Measurements from ENCODE around the gene CHI3L1. TPM values are rescaled to one million over a fixed set of nuclear protein-coding genes. Genes with fewer than 3 reads are reported as not detected.

The CHI3L1 gene
- total RNA-seq, 1 donor from 2014 or later = 0.20 TPM

DNA sequence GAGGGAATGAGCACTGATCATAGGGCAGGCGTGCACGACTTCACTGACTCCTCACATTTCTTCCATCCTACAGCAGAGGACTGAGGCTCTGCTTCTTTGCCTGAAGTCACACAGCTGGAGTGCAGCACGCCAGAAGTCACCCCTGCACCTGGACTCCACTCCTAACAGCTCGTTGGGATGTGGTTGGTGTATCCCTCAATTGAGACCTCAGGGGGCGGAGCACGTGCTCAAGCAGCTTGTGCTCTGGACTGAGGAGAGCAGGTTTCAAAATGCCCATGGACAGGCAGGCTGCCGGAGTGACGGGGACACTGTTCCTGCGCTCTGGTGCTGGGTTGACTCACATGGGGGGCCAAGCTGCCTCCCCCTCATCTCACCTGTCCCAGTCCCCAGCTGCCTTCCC is 29.1 kb upstream of the CHI3L1 start:
- DNase-seq (ENCODE audit: low read depth) (no peak), FAIRE-seq (no peak)
- no peaks in the 10 kb centered on the region for H4K20me1 ChIP-seq (ENCODE audit: insufficient read depth, low read length)
- H3K27me3 ChIP-seq (ENCODE audit: insufficient read depth, low read length) = peaks cover 24% of the 10 kb centered on the region
- H3K4me3 ChIP-seq (ENCODE audit: insufficient read depth, low read depth, low read length) = no peak overlapping the region
- H3K36me3 ChIP-seq (ENCODE audit: insufficient read depth, low read length) = no peaks in the 10 kb centered on the region
- peaks cover 2% of the 10 kb centered on the region for H3K4me1 Mint-ChIP-seq (ENCODE audit: low read depth, unreplicated experiment)
- no peaks in the 10 kb centered on the region for H3K36me3 Mint-ChIP-seq (ENCODE audit: low read depth, unreplicated experiment)
- H3K27me3 Mint-ChIP-seq (ENCODE audit: low read depth, unreplicated experiment) = peaks cover 79% of the 10 kb centered on the region
- no peak overlapping the region for H3K9ac ChIP-seq (ENCODE audit: low read length)
- H3K27ac Mint-ChIP-seq (ENCODE audit: unreplicated experiment) = no peak overlapping the region
- H3K4me3 Mint-ChIP-seq (ENCODE audit: unreplicated experiment) = no peak overlapping the region
- no peaks in the 10 kb centered on the region for H3K4me1 ChIP-seq (ENCODE audit: insufficient read depth, low read length)
- H3K27ac ChIP-seq (ENCODE audit: low read depth, low read length) = no peak overlapping the region
- no peaks in the 10 kb centered on the region for H3K79me2 ChIP-seq (ENCODE audit: insufficient read depth, low read length)
- no peak for TF ChIP-seq EZH2 (IDR thresholded peaks at IDR 0.05; ENCODE audit: insufficient read depth, low read length)
- TF ChIP-seq, protein P1, sequence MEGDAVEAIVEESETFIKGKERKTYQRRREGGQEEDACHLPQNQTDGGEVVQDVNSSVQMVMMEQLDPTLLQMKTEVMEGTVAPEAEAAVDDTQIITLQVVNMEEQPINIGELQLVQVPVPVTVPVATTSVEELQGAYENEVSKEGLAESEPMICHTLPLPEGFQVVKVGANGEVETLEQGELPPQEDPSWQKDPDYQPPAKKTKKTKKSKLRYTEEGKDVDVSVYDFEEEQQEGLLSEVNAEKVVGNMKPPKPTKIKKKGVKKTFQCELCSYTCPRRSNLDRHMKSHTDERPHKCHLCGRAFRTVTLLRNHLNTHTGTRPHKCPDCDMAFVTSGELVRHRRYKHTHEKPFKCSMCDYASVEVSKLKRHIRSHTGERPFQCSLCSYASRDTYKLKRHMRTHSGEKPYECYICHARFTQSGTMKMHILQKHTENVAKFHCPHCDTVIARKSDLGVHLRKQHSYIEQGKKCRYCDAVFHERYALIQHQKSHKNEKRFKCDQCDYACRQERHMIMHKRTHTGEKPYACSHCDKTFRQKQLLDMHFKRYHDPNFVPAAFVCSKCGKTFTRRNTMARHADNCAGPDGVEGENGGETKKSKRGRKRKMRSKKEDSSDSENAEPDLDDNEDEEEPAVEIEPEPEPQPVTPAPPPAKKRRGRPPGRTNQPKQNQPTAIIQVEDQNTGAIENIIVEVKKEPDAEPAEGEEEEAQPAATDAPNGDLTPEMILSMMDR (IDR thresholded peaks at IDR 0.05; ENCODE audit: insufficient read depth, low read depth, low read length) = no peak
- no peaks in the 10 kb centered on the region for H3K9me3 ChIP-seq (ENCODE audit: insufficient read depth, low read depth, low read length)
- no peaks in the 10 kb centered on the region for H3K9me3 Mint-ChIP-seq (ENCODE audit: unreplicated experiment)
- no peak overlapping the region for H3K4me2 ChIP-seq (ENCODE audit: low read length)
- no peak overlapping the region for H2AFZ ChIP-seq (ENCODE audit: low read depth, low read length)

GRCh38 chr1:203214871-203215270 is 28.4 kb upstream of the CHI3L1 start:
- Histone ChIP-seq H3K79me2 (ENCODE audit: insufficient read depth, low read length) (no peaks in the 10 kb centered on the region), H2AFZ (ENCODE audit: low read depth, low read length) (no peak overlapping the region), H3K27ac (ENCODE audit: low read depth, low read length) (no peak overlapping the region), H4K20me1 (ENCODE audit: insufficient read depth, low read length) (no peaks in the 10 kb centered on the region), H3K9me3 (ENCODE audit: insufficient read depth, low read depth, low read length) (no peaks in the 10 kb centered on the region), H3K27me3 (ENCODE audit: insufficient read depth, low read length) (peaks cover 19% of the 10 kb centered on the region), H3K4me2 (ENCODE audit: low read length) (no peak overlapping the region), H3K4me1 (ENCODE audit: insufficient read depth, low read length) (no peaks in the 10 kb centered on the region), H3K36me3 (ENCODE audit: insufficient read depth, low read length) (no peaks in the 10 kb centered on the region), H3K9ac (ENCODE audit: low read length) (no peak overlapping the region), H3K4me3 (ENCODE audit: insufficient read depth, low read depth, low read length) (no peak overlapping the region)
- Mint-ChIP-seq H3K4me1 (ENCODE audit: low read depth, unreplicated experiment) (peaks cover 2% of the 10 kb centered on the region), H3K27ac (ENCODE audit: unreplicated experiment) (no peak overlapping the region), H3K36me3 (ENCODE audit: low read depth, unreplicated experiment) (no peaks in the 10 kb centered on the region), H3K27me3 (ENCODE audit: low read depth, unreplicated experiment) (peaks cover 75% of the 10 kb centered on the region), H3K4me3 (ENCODE audit: unreplicated experiment) (no peak overlapping the region), H3K9me3 (ENCODE audit: unreplicated experiment) (no peaks in the 10 kb centered on the region)
- TF ChIP-seq EZH2 (IDR thresholded peaks at IDR 0.05; ENCODE audit: insufficient read depth, low read length) = no peak
- TF ChIP-seq, protein P1 (IDR thresholded peaks at IDR 0.05; ENCODE audit: insufficient read depth, low read depth, low read length) = no peak
- no peak for FAIRE-seq
- no peak for DNase-seq (ENCODE audit: low read depth)

- Histone ChIP-seq H2AFZ (ENCODE audit: low read depth, low read length) (no peak overlapping the region), H3K9ac (ENCODE audit: low read length) (no peak overlapping the region), H3K9me3 (ENCODE audit: insufficient read depth, low read depth, low read length) (no peaks in the 10 kb centered on the region), H3K4me3 (ENCODE audit: insufficient read depth, low read depth, low read length) (no peak overlapping the region), H3K4me1 (ENCODE audit: insufficient read depth, low read length) (no peaks in the 10 kb centered on the region), H3K27me3 (ENCODE audit: insufficient read depth, low read length) (peaks cover 15% of the 10 kb centered on the region), H3K36me3 (ENCODE audit: insufficient read depth, low read length) (no peaks in the 10 kb centered on the region), H3K79me2 (ENCODE audit: insufficient read depth, low read length) (no peaks in the 10 kb centered on the region), H3K27ac (ENCODE audit: low read depth, low read length) (no peak overlapping the region), H4K20me1 (ENCODE audit: insufficient read depth, low read length) (no peaks in the 10 kb centered on the region), H3K4me2 (ENCODE audit: low read length) (no peak overlapping the region)
- Mint-ChIP-seq H3K4me3 (ENCODE audit: unreplicated experiment) (no peak overlapping the region), H3K36me3 (ENCODE audit: low read depth, unreplicated experiment) (no peaks in the 10 kb centered on the region), H3K9me3 (ENCODE audit: unreplicated experiment) (no peaks in the 10 kb centered on the region), H3K4me1 (ENCODE audit: low read depth, unreplicated experiment) (peaks cover 2% of the 10 kb centered on the region), H3K27ac (ENCODE audit: unreplicated experiment) (no peak overlapping the region), H3K27me3 (ENCODE audit: low read depth, unreplicated experiment) (peaks cover 61% of the 10 kb centered on the region)
- FAIRE-seq (no peak), DNase-seq (ENCODE audit: low read depth) (no peak)
- TF ChIP-seq EZH2 (IDR thresholded peaks at IDR 0.05; ENCODE audit: insufficient read depth, low read length) = no peak
- TF ChIP-seq, protein P1 (IDR thresholded peaks at IDR 0.05; ENCODE audit: insufficient read depth, low read depth, low read length) = no peak
Observed at GRCh38 chr1:203213126-203213525, 26.6 kb upstream of the CHI3L1 start.
